GM12872 (cell line): ENCODE measurements around the gene RABL6.
A peak's percentile ranks its signal among the peaks of the same experiment; 100 is the strongest.

ENCODE experiments used
- TF ChIP-seq, protein P1 (sequence below): IDR thresholded peaks from 3 replicates; pipeline ENCODE4 v1.5.1; 2011; ENCODE audit warnings: low read depth, mild to moderate bottlenecking, low read length, moderate library complexity; ENCODE audit not compliant: insufficient read depth

The RABL6 gene

DNA sequence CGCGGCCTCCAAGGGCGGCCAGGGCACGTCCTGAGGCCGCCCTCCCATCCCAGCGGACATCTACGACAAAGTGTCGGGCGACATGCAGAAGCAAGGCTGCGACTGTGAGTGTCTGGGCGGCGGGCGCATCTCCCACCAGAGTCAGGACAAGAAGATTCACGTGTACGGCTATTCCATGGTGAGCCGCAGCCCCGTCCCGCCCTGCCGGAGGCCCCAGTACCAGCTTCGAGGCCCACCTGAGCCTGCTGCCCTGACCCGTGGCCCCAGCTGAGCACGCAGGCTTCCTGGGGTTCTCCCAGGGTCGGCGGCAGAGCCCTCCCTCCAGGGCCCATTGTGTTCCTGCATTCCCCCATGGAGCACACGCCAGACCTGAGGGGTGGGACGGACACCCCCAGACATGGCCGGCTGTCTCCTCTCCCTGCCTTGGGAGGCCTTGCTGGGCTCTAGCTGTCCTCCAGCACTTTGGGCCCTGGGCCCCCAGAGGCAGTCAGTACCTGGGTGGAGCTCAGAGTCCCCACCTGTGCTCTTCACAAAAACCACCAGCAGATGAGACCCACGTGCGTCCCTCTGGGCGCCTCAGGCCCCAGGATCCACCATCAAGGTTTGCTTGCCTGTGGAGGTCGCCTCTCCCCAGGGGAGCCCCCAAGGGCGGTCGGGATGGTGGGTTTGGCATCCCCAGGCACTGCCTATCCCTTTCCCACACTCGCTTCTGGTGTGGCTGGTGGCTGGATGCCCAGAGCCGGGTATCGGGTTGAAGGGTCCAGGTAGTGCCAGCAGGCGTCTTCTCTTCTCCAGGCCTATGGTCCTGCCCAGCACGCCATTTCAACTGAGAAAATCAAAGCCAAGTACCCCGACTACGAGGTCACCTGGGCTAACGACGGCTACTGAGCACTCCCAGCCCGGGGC, 42.5 kb downstream of the RABL6 start:
- TF ChIP-seq, protein P1, sequence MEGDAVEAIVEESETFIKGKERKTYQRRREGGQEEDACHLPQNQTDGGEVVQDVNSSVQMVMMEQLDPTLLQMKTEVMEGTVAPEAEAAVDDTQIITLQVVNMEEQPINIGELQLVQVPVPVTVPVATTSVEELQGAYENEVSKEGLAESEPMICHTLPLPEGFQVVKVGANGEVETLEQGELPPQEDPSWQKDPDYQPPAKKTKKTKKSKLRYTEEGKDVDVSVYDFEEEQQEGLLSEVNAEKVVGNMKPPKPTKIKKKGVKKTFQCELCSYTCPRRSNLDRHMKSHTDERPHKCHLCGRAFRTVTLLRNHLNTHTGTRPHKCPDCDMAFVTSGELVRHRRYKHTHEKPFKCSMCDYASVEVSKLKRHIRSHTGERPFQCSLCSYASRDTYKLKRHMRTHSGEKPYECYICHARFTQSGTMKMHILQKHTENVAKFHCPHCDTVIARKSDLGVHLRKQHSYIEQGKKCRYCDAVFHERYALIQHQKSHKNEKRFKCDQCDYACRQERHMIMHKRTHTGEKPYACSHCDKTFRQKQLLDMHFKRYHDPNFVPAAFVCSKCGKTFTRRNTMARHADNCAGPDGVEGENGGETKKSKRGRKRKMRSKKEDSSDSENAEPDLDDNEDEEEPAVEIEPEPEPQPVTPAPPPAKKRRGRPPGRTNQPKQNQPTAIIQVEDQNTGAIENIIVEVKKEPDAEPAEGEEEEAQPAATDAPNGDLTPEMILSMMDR: no peak

DNA sequence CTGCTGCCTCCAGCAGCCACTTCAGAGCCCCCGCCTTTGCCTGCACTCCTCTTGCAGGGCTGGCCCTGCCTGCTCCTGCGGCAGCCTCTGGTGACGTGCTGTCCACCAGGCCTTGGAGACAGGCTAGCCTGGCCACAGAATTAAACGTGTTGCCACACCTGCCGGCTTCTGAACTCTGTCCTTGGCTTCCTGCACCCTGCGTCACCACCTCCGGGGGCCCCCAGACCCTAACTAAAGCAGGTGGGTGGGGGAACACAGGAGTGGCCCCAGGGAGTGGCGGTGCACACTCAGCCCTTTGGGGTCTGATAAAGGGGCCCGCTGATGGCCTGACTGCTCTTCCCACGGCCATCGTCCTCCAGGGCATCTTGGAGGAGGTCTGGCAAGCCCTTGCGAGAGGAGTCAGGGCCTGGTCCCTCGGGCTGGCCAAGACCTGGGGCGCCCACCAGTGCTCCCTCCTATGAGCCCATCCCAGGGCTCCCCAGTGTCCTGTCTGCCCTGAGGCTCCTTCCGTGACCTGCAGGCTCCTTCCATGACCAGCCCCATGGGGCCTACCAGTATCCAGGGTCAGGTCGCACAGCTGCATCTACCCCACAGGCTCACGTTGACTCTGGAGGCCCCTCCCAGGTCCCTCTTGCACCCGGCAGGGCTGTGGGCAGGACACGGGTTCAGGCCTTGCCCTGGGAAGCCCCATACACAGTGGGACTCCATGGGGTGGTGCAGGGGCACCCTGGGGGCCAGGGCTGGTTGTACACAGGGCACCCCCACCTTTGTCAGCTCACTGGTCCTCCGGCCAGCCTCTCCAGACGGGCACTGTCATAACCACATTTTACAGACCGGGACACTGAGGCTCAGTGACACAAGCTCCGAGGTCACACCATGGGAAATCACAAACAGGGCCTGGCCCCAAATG, 43.4 kb downstream of the RABL6 start:
- TF ChIP-seq, protein P1: no peak

DNA sequence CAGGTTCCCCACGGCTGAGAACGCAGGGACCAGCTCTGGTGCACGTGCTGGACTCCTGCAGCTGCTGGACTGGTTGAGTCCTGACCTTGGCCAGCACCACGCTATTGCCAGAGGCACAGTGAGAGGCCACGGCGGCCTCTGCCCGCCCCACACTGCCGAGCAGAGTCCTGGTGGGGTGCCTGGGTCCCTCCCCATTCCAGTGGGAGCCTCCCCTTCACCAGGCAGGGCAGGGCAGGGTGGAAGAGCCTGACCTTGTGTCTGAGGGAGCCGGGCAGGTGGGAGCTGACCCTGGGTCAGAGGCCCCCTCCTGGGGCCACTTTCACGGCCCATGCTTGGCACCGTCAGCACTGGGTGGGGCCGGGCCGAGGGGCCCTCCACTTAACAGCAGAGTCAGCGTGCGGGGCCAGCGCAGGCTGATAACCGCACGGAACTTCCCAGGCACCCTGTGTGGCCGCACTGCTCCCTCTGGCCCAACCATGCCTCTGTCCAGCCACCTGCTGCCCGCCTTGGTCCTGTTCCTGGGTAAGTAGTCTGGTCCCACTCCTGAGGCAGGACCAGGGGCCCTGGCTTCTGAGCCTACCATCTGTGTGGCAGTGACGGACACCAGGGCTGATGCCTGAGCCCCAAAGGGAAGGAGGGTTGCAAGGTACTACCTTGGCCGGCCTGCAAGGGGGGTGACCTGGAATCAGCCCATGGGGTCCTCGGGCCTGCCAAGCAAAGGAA, 44.4 kb downstream of the RABL6 start, which contains the start of gene MAMDC4:
Gene MAMDC4, plus strand, starts transcription at position 406 of the 723 bp plus-strand sequence. Its CDS starts 71 bp downstream, at position 477.
- TF ChIP-seq, protein P1: no peak

DNA sequence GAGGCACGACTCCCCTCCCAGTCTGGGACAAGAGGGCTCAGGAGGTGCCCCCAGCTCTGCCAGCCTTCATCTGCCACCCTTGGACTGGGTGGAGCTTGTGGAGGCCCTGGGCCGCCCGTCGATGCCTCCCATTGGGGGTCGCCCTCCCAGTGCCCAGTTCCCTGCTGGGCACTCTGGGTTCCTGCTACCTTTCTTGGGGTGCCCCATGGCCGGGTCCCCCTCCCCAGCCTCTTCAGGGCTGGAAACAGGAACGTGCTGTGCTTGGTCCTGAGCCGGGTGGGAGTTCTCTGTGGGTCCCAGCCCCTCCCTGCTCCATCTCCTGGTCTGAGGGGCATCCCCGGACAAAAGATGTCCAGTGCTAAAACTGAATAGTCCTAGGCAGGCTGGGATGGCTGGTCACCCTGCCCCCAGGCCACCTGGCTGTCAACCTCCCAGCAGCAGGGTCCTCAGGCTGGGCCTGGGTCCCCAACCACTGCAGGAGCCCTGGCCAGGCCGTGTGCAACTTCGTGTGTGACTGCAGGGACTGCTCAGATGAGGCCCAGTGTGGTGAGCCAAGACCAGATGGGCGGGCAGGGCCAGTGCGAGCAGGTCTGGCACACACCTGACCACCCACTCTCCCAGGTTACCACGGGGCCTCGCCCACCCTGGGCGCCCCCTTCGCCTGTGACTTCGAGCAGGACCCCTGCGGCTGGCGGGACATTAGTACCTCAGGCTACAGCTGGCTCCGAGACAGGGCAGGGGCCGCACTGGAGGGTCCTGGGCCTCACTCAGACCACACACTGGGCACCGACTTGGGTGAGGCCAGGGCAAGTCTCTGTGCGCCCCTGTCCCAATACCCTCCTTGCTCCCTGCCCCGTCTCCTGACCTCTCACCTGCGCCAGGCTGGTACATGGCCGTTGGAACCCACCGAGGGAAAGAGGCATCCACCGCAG, 45.2 kb downstream of the RABL6 start:
- TF ChIP-seq, protein P1: no peak

DNA sequence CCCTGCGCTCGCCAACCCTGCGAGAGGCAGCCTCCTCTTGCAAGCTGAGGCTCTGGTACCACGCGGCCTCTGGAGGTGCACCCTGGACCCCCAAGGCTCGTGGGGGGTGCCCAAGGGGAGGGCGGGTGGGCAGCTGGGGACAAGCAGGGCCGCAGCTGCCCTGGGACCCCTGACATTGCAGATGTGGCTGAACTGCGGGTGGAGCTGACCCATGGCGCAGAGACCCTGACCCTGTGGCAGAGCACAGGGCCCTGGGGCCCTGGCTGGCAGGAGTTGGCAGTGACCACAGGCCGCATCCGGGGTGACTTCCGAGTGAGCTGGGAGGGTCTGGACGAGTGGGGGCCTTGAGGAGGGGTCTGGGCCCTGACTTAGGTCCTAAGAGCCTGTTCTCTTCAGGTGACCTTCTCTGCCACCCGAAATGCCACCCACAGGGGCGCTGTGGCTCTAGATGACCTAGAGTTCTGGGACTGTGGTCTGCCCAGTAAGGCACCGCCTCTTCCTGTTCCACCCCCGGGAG, 45.9 kb downstream of the RABL6 start:
- TF ChIP-seq, protein P1: peak; percentile 46

DNA sequence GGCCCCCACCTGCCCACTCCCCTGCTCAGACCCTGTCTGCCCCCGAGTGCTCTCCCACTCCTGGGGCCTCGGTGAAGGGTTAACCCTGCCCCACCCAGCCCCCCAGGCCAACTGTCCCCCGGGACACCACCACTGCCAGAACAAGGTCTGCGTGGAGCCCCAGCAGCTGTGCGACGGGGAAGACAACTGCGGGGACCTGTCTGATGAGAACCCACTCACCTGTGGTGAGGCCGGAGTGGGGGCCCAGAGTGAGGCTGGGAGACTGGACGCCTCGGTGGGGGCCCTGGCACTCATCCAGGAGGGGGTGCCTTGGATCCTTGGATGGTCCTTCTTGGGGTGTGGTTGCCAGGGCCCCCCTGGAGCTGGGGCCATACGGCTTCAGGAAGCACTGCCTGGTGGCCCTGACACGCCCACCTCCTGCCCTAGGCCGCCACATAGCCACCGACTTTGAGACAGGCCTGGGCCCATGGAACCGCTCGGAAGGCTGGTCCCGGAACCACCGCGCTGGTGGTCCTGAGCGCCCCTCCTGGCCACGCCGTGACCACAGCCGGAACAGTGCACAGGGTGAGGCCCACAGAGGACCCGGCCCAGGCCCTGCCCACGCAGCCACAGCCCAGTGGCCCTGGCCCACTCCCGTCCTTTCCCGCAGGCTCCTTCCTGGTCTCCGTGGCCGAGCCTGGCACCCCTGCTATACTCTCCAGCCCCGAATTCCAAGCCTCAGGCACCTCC, 46.5 kb downstream of the RABL6 start:
- TF ChIP-seq, protein P1: no peak
